ENCODE measurements around the gene EPM2AIP1. TPM values are rescaled to one million over a fixed set of nuclear protein-coding genes. Genes with fewer than 3 reads are reported as not detected.
"Not testable (repeated sequence)": the region's sequence is repeated elsewhere in the genome, so short reads cannot be mapped to it uniquely, and the experiment has no call there.

The EPM2AIP1 gene
- total RNA-seq, 1 experiment from 2014 or later: 8.7 TPM

DNA sequence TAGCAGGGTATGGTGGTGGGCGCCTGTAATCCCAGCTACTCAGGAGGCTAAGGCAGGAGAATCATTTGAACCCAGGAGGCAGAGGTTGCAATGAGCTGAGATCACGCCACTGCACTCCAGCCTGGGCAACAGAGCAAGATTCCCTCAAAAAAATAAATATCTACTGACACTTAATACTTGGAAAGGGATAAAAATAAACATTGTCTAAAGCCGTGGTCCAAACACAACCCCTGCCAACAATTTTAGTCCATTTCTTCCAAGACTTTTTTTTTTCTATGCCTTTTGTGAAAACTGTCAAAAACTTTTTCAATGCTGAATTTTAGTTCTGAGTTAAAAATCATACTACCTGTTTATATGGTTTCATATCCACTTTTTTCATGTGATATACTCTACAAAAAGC lies 49.8 kb upstream of the EPM2AIP1 start:
- ATAC-seq; H4K20me1 ChIP-seq (ENCODE audit: insufficient read depth); CTCF ChIA-PET; H3K9me3 ChIP-seq (ENCODE audit: control insufficient read depth in 1 of 2, insufficient read depth in 1 of 2, low read depth in 1 of 2, low read length in 2 of 2); POLR2A ChIA-PET; H3K9me2 ChIP-seq (ENCODE audit: insufficient read depth); H2AFZ ChIP-seq (ENCODE audit: low read depth, low read length, poor library complexity, severe bottlenecking); H3K9ac ChIP-seq (ENCODE audit: low read length); BruUV-seq (replicated peaks); RAD21 ChIA-PET (ENCODE audit: low non-redundant PET in 1 of 2, low total read pairs in 2 of 2, uncharacterized antibody in 2 of 2, unreplicated experiment in 2 of 2); H3K27ac ChIP-seq (ENCODE audit: low read depth, low read length); H3K4me3 ChIP-seq (replicated peaks in 1 of 2; ENCODE audit: low read depth in 1 of 2, low read length in 2 of 2); DNase-seq (ENCODE audit: low read depth, low spot score); intact Hi-C loops (cut with micrococcal nuclease); H3K4me1 ChIP-seq (ENCODE audit: control insufficient read depth in 1 of 2, insufficient read depth in 2 of 2, low read length in 2 of 2); H3K79me2 ChIP-seq (ENCODE audit: insufficient read depth, low read length); H3K4me2 ChIP-seq (ENCODE audit: low read length); H3K27me3 ChIP-seq (ENCODE audit: insufficient read depth, low read length): not testable (repeated sequence)
- H3K36me3 ChIP-seq (ENCODE audit: control insufficient read depth in 1 of 2, insufficient read depth in 2 of 2, low read length in 2 of 2): peaks cover 13 to 26% of the 10 kb centered on the region in 2 experiments; a peak in 3 of 4 replicates

DNA sequence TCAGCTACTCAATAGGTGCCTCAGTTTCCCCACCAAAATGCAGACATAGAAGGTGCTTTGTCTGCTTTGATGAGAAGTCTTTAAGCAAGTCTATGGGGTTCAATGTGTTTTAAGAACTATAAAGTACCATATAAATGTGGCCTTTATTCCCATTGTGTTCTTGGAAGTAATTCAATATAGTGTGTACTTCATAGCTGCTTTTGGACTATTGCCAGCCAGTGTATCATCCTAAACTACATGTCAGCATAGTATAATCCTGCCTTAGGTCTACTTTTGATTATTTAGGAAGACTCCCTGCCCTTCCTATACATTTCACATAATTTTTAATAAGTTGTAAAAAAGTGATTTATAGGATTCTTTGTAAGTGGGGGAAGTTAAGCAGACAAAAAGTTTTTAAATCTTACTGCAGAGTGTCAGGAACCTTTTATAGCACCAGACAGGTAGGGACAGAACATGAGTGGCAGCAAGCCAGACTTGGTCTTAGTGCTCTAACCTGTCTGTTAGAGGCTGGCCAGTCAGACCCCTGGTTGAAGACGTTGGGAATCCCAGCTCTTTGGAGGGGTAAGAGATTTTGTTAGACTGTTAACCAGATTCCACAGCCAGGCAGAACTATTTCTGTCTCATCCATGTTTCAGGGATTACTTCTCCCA lies 48.7 kb upstream of the EPM2AIP1 start:
- no peaks in the 10 kb centered on the region for H3K79me2 ChIP-seq (ENCODE audit: insufficient read depth, low read length)
- no peak overlapping the region for H3K4me2 ChIP-seq (ENCODE audit: low read length)
- 0 out of 2 replicates have a peak, but pooled peaks cover 2% of the 10 kb centered on the region for H4K20me1 ChIP-seq (ENCODE audit: insufficient read depth)
- no peaks in the 10 kb centered on the region for H3K27me3 ChIP-seq (ENCODE audit: insufficient read depth, low read length)
- ATAC-seq (no peak), DNase-seq (ENCODE audit: low read depth, low spot score) (no peak)
- ChIA-PET CTCF (no interaction called here), RAD21 (ENCODE audit: low non-redundant PET in 1 of 2, low total read pairs in 2 of 2, uncharacterized antibody in 2 of 2, unreplicated experiment in 2 of 2) (no interaction called here), POLR2A (no interaction called here)
- no TSS peak for BruUV-seq (replicated peaks)
- peaks cover 15 to 30% of the 10 kb centered on the region in 2 experiments; a peak in 3 of 4 replicates for H3K36me3 ChIP-seq (ENCODE audit: control insufficient read depth in 1 of 2, insufficient read depth in 2 of 2, low read length in 2 of 2)
- no peaks in the 10 kb centered on the region for H3K9me2 ChIP-seq (ENCODE audit: insufficient read depth)
- H3K9ac ChIP-seq (ENCODE audit: low read length): no peak overlapping the region
- intact Hi-C loops (cut with micrococcal nuclease): no loop called here
- H2AFZ ChIP-seq (ENCODE audit: low read depth, low read length, poor library complexity, severe bottlenecking): no peak overlapping the region
- H3K27ac ChIP-seq (ENCODE audit: low read depth, low read length): no peak overlapping the region
- TF ChIP-seq ZFX (IDR thresholded peaks at IDR 0.05): no peak
- no peak for TF ChIP-seq ELF1 (IDR thresholded peaks at IDR 0.05; ENCODE audit: borderline replicate concordance, low read depth)
- TF ChIP-seq CBX3 (IDR thresholded peaks at IDR 0.05; ENCODE audit: low read depth): no peak
- TF ChIP-seq FOSL1 (IDR thresholded peaks at IDR 0.05; ENCODE audit: low read depth): no peak
- TF ChIP-seq SIN3A (IDR thresholded peaks at IDR 0.05; ENCODE audit: low read depth): no peak
- H3K9me3 ChIP-seq (ENCODE audit: control insufficient read depth in 1 of 2, insufficient read depth in 1 of 2, low read depth in 1 of 2, low read length in 2 of 2): no peaks in the 10 kb centered on the region
- no peaks in the 10 kb centered on the region for H3K4me1 ChIP-seq (ENCODE audit: control insufficient read depth in 1 of 2, insufficient read depth in 2 of 2, low read length in 2 of 2)
- no peak overlapping the region for H3K4me3 ChIP-seq (replicated peaks in 1 of 2; ENCODE audit: low read depth in 1 of 2, low read length in 2 of 2)
